RCC 7860 (cell line): Measurements from ENCODE around the gene MAN1C1.

Source experiments
- DNase-seq: peaks from one replicate; pipeline ENCODE4 v3.0.0-alpha.2; 2015; ENCODE audit warnings: low spot score
- FAIRE-seq: peaks from 2 replicates; lab custom pipeline; 2012; peaks lifted over from hg19 to GRCh38; lab: Jason Lieb, UNC

The MAN1C1 gene

GRCh38 chr1:25808481-25809244 lies 192.1 kb downstream of the MAN1C1 start:
- FAIRE-seq (no peak), DNase-seq (no peak)

- DNase-seq (no peak), FAIRE-seq (no peak)
Measured at GRCh38 chr1:25809283-25809926, 192.8 kb downstream of the MAN1C1 start.

- DNase-seq = no peak
- no peak for FAIRE-seq
Measured at GRCh38 chr1:25809929-25810328, 193.3 kb downstream of the MAN1C1 start.

- FAIRE-seq (no peak), DNase-seq (peak; percentile 38)
Measured at GRCh38 chr1:25810341-25811299, 194.0 kb downstream of the MAN1C1 start.

- no peak for FAIRE-seq
- no peak for DNase-seq
Measured at GRCh38 chr1:25811384-25812082, 194.9 kb downstream of the MAN1C1 start.

GRCh38 chr1:25813071-25813733 lies 196.6 kb downstream of the MAN1C1 start:
- FAIRE-seq (no peak), DNase-seq (no peak)

- FAIRE-seq (no peak), DNase-seq (no peak)
Measured at GRCh38 chr1:25813734-25814471, 197.3 kb downstream of the MAN1C1 start.

GRCh38 chr1:25814549-25815087 lies 198.0 kb downstream of the MAN1C1 start:
- FAIRE-seq (no peak), DNase-seq (no peak)

- no peak for DNase-seq
- FAIRE-seq = no peak
Measured at GRCh38 chr1:25815208-25816111, 198.9 kb downstream of the MAN1C1 start.

- DNase-seq (no peak), FAIRE-seq (no peak)
Measured at GRCh38 chr1:25816112-25816718, 199.6 kb downstream of the MAN1C1 start.

- no peak for FAIRE-seq
Measured at GRCh38 chr1:25817840-25818501, 201.4 kb downstream of the MAN1C1 start.

GRCh38 chr1:25818569-25818968 lies 202.0 kb downstream of the MAN1C1 start:
- no peak for DNase-seq
- no peak for FAIRE-seq

More at GRCh38 chr1:25817840-25818501, 201.4 kb downstream of the MAN1C1 start:
- DNase-seq = no peak

GRCh38 chr1:25819491-25820246 lies 203.1 kb downstream of the MAN1C1 start, which contains the start of gene MTFR1L:
Gene MTFR1L, plus strand, starts transcription at chr1:25819954. Its CDS starts 3,151 bp downstream, at chr1:25823105.
- FAIRE-seq = no peak
- DNase-seq = peak; percentile 63

GRCh38 chr1:25820247-25821111 lies 203.9 kb downstream of the MAN1C1 start:
- DNase-seq = peak; percentile 54
- FAIRE-seq = no peak

- no peak for FAIRE-seq
- no peak for DNase-seq
Measured at GRCh38 chr1:25821112-25821476, 204.5 kb downstream of the MAN1C1 start.
